Activated CD8-positive, alpha-beta T cell treated with anti-CD3 and anti-CD28 coated beads for 36 hours (primary cell): ENCODE data around the gene UCHL5. TPM values are rescaled to one million over a fixed set of nuclear protein-coding genes. Genes with fewer than 3 reads are reported as not detected.
A peak's percentile ranks its signal among the peaks of the same experiment; 100 is the strongest.

ENCODE experiments used
- ATAC-seq: fragments of 200-7000 bp; cut with Tn5 transposase; one replicate; pipeline ENCODE4 v1.10.0; 2021; ENCODE audit warnings: mild to moderate bottlenecking, moderate library complexity
- CTCF ChIA-PET: fragments of 350-600 bp; sonication (Branson Sonifier 250); formaldehyde crosslinking; loops from one replicate; lab custom pipeline; 2021; ENCODE audit warnings: antibody characterized with exemption; lab: Charles Lee
- POLR2A ChIA-PET: fragments of 350-600 bp; sonication (Branson Sonifier 250); formaldehyde crosslinking; loops from one replicate; lab custom pipeline; 2021; ENCODE audit warnings: antibody characterized with exemption; lab: Charles Lee
- DNase-seq: peaks from one replicate; pipeline ENCODE4 v3.0.0-alpha.2; 2020
- H3K27ac Mint-ChIP-seq: one replicate; pipeline ENCODE4 v1.8.0; 2021; ENCODE audit warnings: mild to moderate bottlenecking, mixed read lengths
- H3K27me3 Mint-ChIP-seq: one replicate; pipeline ENCODE4 v1.8.0; 2021; ENCODE audit warnings: mixed read lengths
- H3K36me3 Mint-ChIP-seq: one replicate; pipeline ENCODE4 v1.8.0; 2021; ENCODE audit warnings: low read depth, mixed read lengths
- H3K4me1 Mint-ChIP-seq: one replicate; pipeline ENCODE4 v1.8.0; 2021; ENCODE audit warnings: low read depth, mixed read lengths
- H3K4me3 Mint-ChIP-seq: one replicate; pipeline ENCODE4 v1.8.0; 2021; ENCODE audit warnings: mild to moderate bottlenecking, moderate library complexity, mixed read lengths
- H3K9me3 Mint-ChIP-seq: one replicate; pipeline ENCODE4 v1.8.0; 2021; ENCODE audit warnings: mixed read lengths
- CTCF ChIP-seq: fragments of 200-600 bp; IDR thresholded peaks from one replicate; pipeline ENCODE4 v1.8.0; 2022; ENCODE audit warnings: antibody characterized with exemption, mild to moderate bottlenecking
- intact Hi-C: fragments of 100-400 bp; cut with micrococcal nuclease; formaldehyde crosslinking; loops from one replicate; pipeline ENCODE4 v1.10.0; 2022
- total RNA-seq, 2 experiments: library from RNA; stranded (reverse); gene quantifications; one replicate each; pipeline ENCODE4 v1.2.3, GENCODE V29; 2021

UCHL5 gene
- 10 to 100 TPM; 81.3 to 85.7 TPM for total RNA-seq

- H3K4me1 Mint-ChIP-seq = peaks cover 52% of the 10 kb centered on the region
- peak within 1 kb of the TSS; percentile 92 for H3K27ac Mint-ChIP-seq
- no peak for TF ChIP-seq CTCF
- POLR2A ChIA-PET = interaction anchor here (0.7 to 2.7 kb wide), 15 partner anchors 11 to 252 kb away, joined by 3 to 21 read pairs (median 4); partner anchors contain the start of genes CDC73 and RGS2
- no peaks in the 10 kb centered on the region for H3K27me3 Mint-ChIP-seq
- intact Hi-C loops = loop anchor here (2.0 kb wide), 1 partner anchor 61 kb away; no protein-coding TSS in a partner anchor
- no peaks in the 10 kb centered on the region for H3K9me3 Mint-ChIP-seq
- DNase-seq = peak; percentile 97
- H3K4me3 Mint-ChIP-seq = peak within 1 kb of the TSS; percentile 94
- CTCF ChIA-PET = interaction anchor here (0.7 to 2.2 kb wide), 12 partner anchors 11 to 585 kb away, joined by 3 to 10 read pairs (median 5); partner anchors contain the start of genes CDC73 and GLRX2
- ATAC-seq = peak; percentile 93
- peaks cover 36% of the 10 kb centered on the region for H3K36me3 Mint-ChIP-seq
Measured at GRCh38 chr1:193059282-193060114, at the start of gene UCHL5, which contains the start of gene RO60. UCHL5 (minus strand) TSS chr1:193059360; CDS start chr1:193059260, 100 bp downstream. RO60 (plus strand) TSS chr1:193059612; CDS start chr1:193069055, 9,443 bp downstream.

GRCh38 chr1:193108471-193108870 is 49.3 kb upstream of the UCHL5 start:
- CTCF ChIA-PET = interaction anchor here (0.7 to 2.0 kb wide), 4 partner anchors 9 to 194 kb away, joined by 3 to 8 read pairs (median 3); partner anchors contain the start of gene CDC73
- intact Hi-C loops = no loop called here
- Mint-ChIP-seq H3K36me3 (no peaks in the 10 kb centered on the region), H3K9me3 (no peaks in the 10 kb centered on the region), H3K27ac (no peak overlapping the region), H3K4me3 (no peak overlapping the region), H3K4me1 (peaks cover 9% of the 10 kb centered on the region), H3K27me3 (no peaks in the 10 kb centered on the region)
- no peak for TF ChIP-seq CTCF
- POLR2A ChIA-PET = interaction anchor here (1.4 kb wide), 1 partner anchor 49 kb away, joined by 4 read pairs; the partner anchor contains the start of genes RO60 and UCHL5
- DNase-seq = no peak
- no peak for ATAC-seq

- H3K4me1 Mint-ChIP-seq = peaks cover 18% of the 10 kb centered on the region
- POLR2A ChIA-PET = interaction anchor here (2.0 kb wide), 1 partner anchor 47 kb away, joined by 8 read pairs; no protein-coding TSS in a partner anchor
- no peaks in the 10 kb centered on the region for H3K27me3 Mint-ChIP-seq
Measured at GRCh38 chr1:193105821-193106177, 46.6 kb upstream of the UCHL5 start.

More at GRCh38 chr1:193105821-193106177, 46.6 kb upstream of the UCHL5 start:
- DNase-seq = no peak
- H3K4me3 Mint-ChIP-seq = peak overlapping the region; percentile 95
- H3K27ac Mint-ChIP-seq = peak overlapping the region; percentile 70
- intact Hi-C loops = loop anchor here (2.0 kb wide), 1 partner anchor 17 kb away; the partner anchor contains the start of gene CDC73
- CTCF ChIA-PET = interaction anchor here (2.7 kb wide), 1 partner anchor 47 kb away, joined by 10 read pairs; the partner anchor contains the start of genes RO60 and UCHL5
- TF ChIP-seq CTCF = no peak
- no peak for ATAC-seq
- H3K36me3 Mint-ChIP-seq = peaks cover 2% of the 10 kb centered on the region
- no peaks in the 10 kb centered on the region for H3K9me3 Mint-ChIP-seq
